ENCODE measurements around the gene DPPA2.

- TF ChIP-seq CTCF (IDR thresholded peaks at IDR 0.05) (peak; percentile 10 to 56 (median 53)), POLR2A (IDR thresholded peaks at IDR 0.05) (no peak)
Measured at GRCh38 chr3:109275702-109276293, 40.5 kb downstream of the DPPA2 start.
